ENCODE results near the gene CD53. TPM values are rescaled to one million over a fixed set of nuclear protein-coding genes. Genes with fewer than 3 reads are reported as not detected.

CD53 gene
- polyA plus RNA-seq, 3 donors: 826 to 1,222 (median 1,107) TPM

DNA sequence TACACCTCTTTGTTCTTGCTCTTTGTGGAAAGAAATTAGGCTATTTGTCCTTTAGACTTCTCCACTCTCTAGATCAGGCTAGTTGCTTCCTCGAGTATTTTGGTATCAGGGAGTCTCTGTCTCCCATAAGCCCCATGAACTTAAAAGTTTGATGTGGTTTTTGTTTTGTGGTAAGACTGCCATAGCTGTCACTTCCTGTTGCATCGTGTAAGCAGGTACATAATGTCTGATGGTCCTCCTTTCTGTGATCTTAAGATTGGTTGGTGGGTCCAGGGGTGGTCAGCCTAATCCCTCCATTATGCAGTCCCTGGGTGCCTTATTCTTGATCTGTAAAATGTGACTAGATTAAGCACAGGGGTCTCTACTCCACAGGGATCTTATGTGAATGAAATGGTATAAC lies 23.1 kb downstream of the CD53 start:
- no peak for DNase-seq
- no peak overlapping the region for H3K4me3 Mint-ChIP-seq
- H3K27me3 Mint-ChIP-seq (ENCODE audit: low read depth in 3 of 3): no peaks in the 10 kb centered on the region
- Histone ChIP-seq H3K79me2 (ENCODE audit: insufficient read depth, low read length) (peaks cover 63% of the 10 kb centered on the region), H3K27ac (ENCODE audit: low read depth in 1 of 2, low read length in 2 of 2) (no peak overlapping the region), H3K4me1 (ENCODE audit: control insufficient read depth in 1 of 2, insufficient read depth in 2 of 2, low read length in 2 of 2) (no peaks in the 10 kb centered on the region), H3K9ac (ENCODE audit: insufficient read depth, low read length, poor library complexity, severe bottlenecking) (no peak overlapping the region), H3K4me3 (replicated peaks in 1 of 3; ENCODE audit: low read depth in 2 of 3, low read length in 3 of 3) (no peak overlapping the region), H4K20me1 (ENCODE audit: insufficient read depth, low read length) (peaks cover 100% of the 10 kb centered on the region), H2AFZ (ENCODE audit: insufficient read depth, low read depth, low read length, poor library complexity, severe bottlenecking) (no peak overlapping the region), H3K36me3 (replicated peaks in 1 of 2; ENCODE audit: control insufficient read depth in 1 of 2, insufficient read depth in 2 of 2, low read length in 2 of 2) (peaks cover 94 to 99% of the 10 kb centered on the region in 2 donors), H3K4me2 (replicated peaks; ENCODE audit: extremely low read depth, low read length, poor library complexity, severe bottlenecking) (no peak overlapping the region), H3K9me3 (replicated peaks in 1 of 2; ENCODE audit: control insufficient read depth in 1 of 2, insufficient read depth in 1 of 2, low read length in 2 of 2) (no peaks in the 10 kb centered on the region), H3K27me3 (ENCODE audit: control insufficient read depth in 2 of 2, insufficient read depth in 2 of 2, low read length in 2 of 2) (no peaks in the 10 kb centered on the region)
- no peak for TF ChIP-seq CTCF (IDR thresholded peaks at IDR 0.05)
- H3K4me1 Mint-ChIP-seq: peaks cover 13% of the 10 kb centered on the region
- H3K36me3 Mint-ChIP-seq: peaks cover 98 to 100% of the 10 kb centered on the region in 2 donors
- intact Hi-C loops (cut with micrococcal nuclease): no loop called here
- peak overlapping the region; percentile 6 to 79 (median 50) for H3K27ac Mint-ChIP-seq
- WGBS (ENCODE audit: insufficient coverage): no CpG with 5 or more reads among the region's 2 CpGs
- H3K9me3 Mint-ChIP-seq: no peaks in the 10 kb centered on the region

- TF ChIP-seq CTCF (IDR thresholded peaks at IDR 0.05): no peak
Measured at GRCh38 chr1:110897681-110898080, 24.7 kb downstream of the CD53 start.

More at GRCh38 chr1:110897681-110898080, 24.7 kb downstream of the CD53 start:
- H3K9ac ChIP-seq (ENCODE audit: insufficient read depth, low read length, poor library complexity, severe bottlenecking): no peak overlapping the region
- no peak overlapping the region for H3K27ac ChIP-seq (ENCODE audit: low read depth in 1 of 2, low read length in 2 of 2)
- H3K4me1 ChIP-seq (ENCODE audit: control insufficient read depth in 1 of 2, insufficient read depth in 2 of 2, low read length in 2 of 2): no peaks in the 10 kb centered on the region
- Mint-ChIP-seq H3K4me3 (no peak overlapping the region), H3K36me3 (peaks cover 92 to 99% of the 10 kb centered on the region in 2 donors), H3K4me1 (peaks cover 9% of the 10 kb centered on the region), H3K9me3 (no peaks in the 10 kb centered on the region), H3K27me3 (ENCODE audit: low read depth in 3 of 3) (no peaks in the 10 kb centered on the region), H3K27ac (peak overlapping the region in 1 of 7 donors; percentile 20)
- peaks cover 100% of the 10 kb centered on the region for H4K20me1 ChIP-seq (ENCODE audit: insufficient read depth, low read length)
- no peak overlapping the region for H2AFZ ChIP-seq (ENCODE audit: insufficient read depth, low read depth, low read length, poor library complexity, severe bottlenecking)
- H3K27me3 ChIP-seq (ENCODE audit: control insufficient read depth in 2 of 2, insufficient read depth in 2 of 2, low read length in 2 of 2): no peaks in the 10 kb centered on the region
- no peaks in the 10 kb centered on the region for H3K9me3 ChIP-seq (replicated peaks in 1 of 2; ENCODE audit: control insufficient read depth in 1 of 2, insufficient read depth in 1 of 2, low read length in 2 of 2)
- no peak overlapping the region for H3K4me2 ChIP-seq (replicated peaks; ENCODE audit: extremely low read depth, low read length, poor library complexity, severe bottlenecking)
- no peak for DNase-seq
- H3K79me2 ChIP-seq (ENCODE audit: insufficient read depth, low read length): peaks cover 47% of the 10 kb centered on the region
- H3K36me3 ChIP-seq (replicated peaks in 1 of 2; ENCODE audit: control insufficient read depth in 1 of 2, insufficient read depth in 2 of 2, low read length in 2 of 2): peaks cover 84 to 99% of the 10 kb centered on the region in 2 donors
- intact Hi-C loops (cut with micrococcal nuclease): no loop called here
- no peak overlapping the region for H3K4me3 ChIP-seq (replicated peaks in 1 of 3; ENCODE audit: low read depth in 2 of 3, low read length in 3 of 3)
- no CpG with 5 or more reads among the region's 2 CpGs for WGBS (ENCODE audit: insufficient coverage)
